Vagina (tissue), 2 donors: Measurements from ENCODE around the gene DDX5. TPM values are rescaled to one million over a fixed set of nuclear protein-coding genes. Genes with fewer than 3 reads are reported as not detected.

ENCODE experiments used
- DNase-seq, 2 donors: peaks; one replicate each; pipeline ENCODE4 v3.0.0-alpha.2; 2017; ENCODE audit errors: extremely low spot score in 2 of 2
- H3K27ac ChIP-seq: fragments of 200-600 bp; sonication (generic); one replicate; pipeline ENCODE4 v1.5.1; 2019
- H3K27me3 ChIP-seq: fragments of 200-600 bp; sonication (generic); one replicate; pipeline ENCODE4 v1.5.1; 2019
- H3K36me3 ChIP-seq, 2 donors: fragments of 200-600 bp; sonication (generic); one replicate each; pipeline ENCODE4 v1.5.1; 2017 to 2019
- H3K4me1 ChIP-seq: fragments of 200-600 bp; sonication (generic); one replicate; pipeline ENCODE4 v1.5.1; 2019
- H3K4me3 ChIP-seq, 2 donors: fragments of 200-600 bp; sonication (generic); 1 replicate in 1 of 2; 2 replicates in 1 of 2; pipeline ENCODE4 v1.5.1; 2016 to 2019
- H3K9me3 ChIP-seq: fragments of 200-600 bp; sonication (generic); one replicate; pipeline ENCODE4 v1.5.1; 2019
- POLR2A ChIP-seq, 2 donors: fragments of 450-650 bp; IDR thresholded peaks; one replicate each; pipeline ENCODE4 v1.6.1; 2017; ENCODE audit warnings: antibody characterized with exemption in 2 of 2, mild to moderate bottlenecking in 2 of 2, moderate library complexity in 2 of 2
- POLR2AphosphoS5 ChIP-seq, 2 donors: sonication (generic); formaldehyde crosslinking; IDR thresholded peaks; one replicate each; pipeline ENCODE4 v1.9.0; 2017; ENCODE audit warnings: antibody characterized with exemption in 2 of 2, mild to moderate bottlenecking in 2 of 2, low read depth in 1 of 2; ENCODE audit not compliant: insufficient read depth in 1 of 2
- intact Hi-C: fragments of 100-400 bp; cut with DNase I; formaldehyde crosslinking; loops from one replicate; pipeline ENCODE4 v1.15.1; 2023
- total RNA-seq: library from RNA; depleted of rRNA; stranded (reverse); fragments of >200 nt; gene quantifications from one replicate; pipeline ENCODE4 v1.2.3, GENCODE V29; 2016
- TF ChIP-seq, protein P1 (sequence below), 3 experiments: fragments of 450-650 bp in 2 of 3; fragments of 200-600 bp in 1 of 3; sonication (generic) in 1 of 3; IDR thresholded peaks; one replicate each; pipeline ENCODE4 v1.5.1; 2017 to 2019; ENCODE audit warnings: antibody characterized with exemption in 3 of 3, mild to moderate bottlenecking in 2 of 3, moderate library complexity in 2 of 3

The DDX5 gene
- total RNA-seq, 1 donor from 2014 or later = 618 TPM

DNA sequence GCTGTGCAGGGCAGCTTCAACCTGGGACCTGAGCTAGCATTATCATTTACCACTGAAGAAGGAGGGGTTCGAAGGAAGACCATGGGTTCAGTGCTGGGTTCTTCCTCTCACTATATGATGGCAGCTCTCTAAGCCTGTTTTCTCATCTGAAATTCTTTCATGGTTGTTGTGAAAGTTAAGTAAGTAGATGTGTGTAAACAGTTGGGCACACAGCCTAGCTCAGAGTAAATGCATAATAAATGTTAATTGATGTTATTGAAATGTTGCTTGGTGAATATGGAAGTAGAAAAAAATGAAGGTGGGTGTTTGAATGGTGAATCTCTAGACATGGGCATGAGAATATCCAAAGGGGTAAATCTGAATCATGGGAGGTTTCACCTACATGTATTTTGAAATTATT lies 9.7 kb upstream of the DDX5 start:
- H3K27me3 ChIP-seq = no peaks in the 10 kb centered on the region
- no peak overlapping the region for H3K4me3 ChIP-seq
- TF ChIP-seq POLR2A (IDR thresholded peaks at IDR 0.05) (no peak), POLR2AphosphoS5 (IDR thresholded peaks at IDR 0.05; ENCODE audit: insufficient read depth in 1 of 2, low read depth in 1 of 2) (no peak)
- TF ChIP-seq, protein P1, sequence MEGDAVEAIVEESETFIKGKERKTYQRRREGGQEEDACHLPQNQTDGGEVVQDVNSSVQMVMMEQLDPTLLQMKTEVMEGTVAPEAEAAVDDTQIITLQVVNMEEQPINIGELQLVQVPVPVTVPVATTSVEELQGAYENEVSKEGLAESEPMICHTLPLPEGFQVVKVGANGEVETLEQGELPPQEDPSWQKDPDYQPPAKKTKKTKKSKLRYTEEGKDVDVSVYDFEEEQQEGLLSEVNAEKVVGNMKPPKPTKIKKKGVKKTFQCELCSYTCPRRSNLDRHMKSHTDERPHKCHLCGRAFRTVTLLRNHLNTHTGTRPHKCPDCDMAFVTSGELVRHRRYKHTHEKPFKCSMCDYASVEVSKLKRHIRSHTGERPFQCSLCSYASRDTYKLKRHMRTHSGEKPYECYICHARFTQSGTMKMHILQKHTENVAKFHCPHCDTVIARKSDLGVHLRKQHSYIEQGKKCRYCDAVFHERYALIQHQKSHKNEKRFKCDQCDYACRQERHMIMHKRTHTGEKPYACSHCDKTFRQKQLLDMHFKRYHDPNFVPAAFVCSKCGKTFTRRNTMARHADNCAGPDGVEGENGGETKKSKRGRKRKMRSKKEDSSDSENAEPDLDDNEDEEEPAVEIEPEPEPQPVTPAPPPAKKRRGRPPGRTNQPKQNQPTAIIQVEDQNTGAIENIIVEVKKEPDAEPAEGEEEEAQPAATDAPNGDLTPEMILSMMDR (IDR thresholded peaks at IDR 0.05) = no peak
- H3K4me1 ChIP-seq = no peaks in the 10 kb centered on the region
- H3K36me3 ChIP-seq = peaks cover 0 to 78% of the 10 kb centered on the region in 2 donors
- DNase-seq = no peak
- intact Hi-C loops = no loop called here
- H3K27ac ChIP-seq = no peak overlapping the region
- no peaks in the 10 kb centered on the region for H3K9me3 ChIP-seq

DNA sequence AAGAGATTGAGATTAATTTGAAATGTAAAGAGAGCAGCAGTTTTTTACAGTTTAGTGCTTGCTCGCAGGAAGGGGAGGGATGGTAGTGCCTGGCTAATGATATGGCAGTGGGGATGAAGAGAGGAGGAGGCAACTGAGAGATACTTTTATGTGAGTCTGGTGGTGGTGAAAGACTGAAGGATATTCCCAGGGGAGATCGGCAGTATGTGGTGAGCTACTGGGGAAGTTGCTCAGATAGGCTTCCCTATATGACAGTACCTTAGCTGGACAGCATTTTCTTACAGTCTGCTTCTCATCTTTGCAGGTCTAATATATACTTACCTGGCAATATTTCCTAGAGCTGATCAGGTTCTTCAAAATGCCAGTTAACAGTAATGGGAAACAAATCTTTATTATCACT lies 9.3 kb upstream of the DDX5 start:
- TF ChIP-seq POLR2A (IDR thresholded peaks at IDR 0.05) = no peak
- TF ChIP-seq POLR2AphosphoS5 (IDR thresholded peaks at IDR 0.05; ENCODE audit: insufficient read depth in 1 of 2, low read depth in 1 of 2) = no peak
- TF ChIP-seq, protein P1 (IDR thresholded peaks at IDR 0.05) = no peak
- H3K27me3 ChIP-seq = no peaks in the 10 kb centered on the region
- intact Hi-C loops = no loop called here
- DNase-seq = no peak
- no peak overlapping the region for H3K27ac ChIP-seq
- no peaks in the 10 kb centered on the region for H3K9me3 ChIP-seq
- H3K4me1 ChIP-seq = no peaks in the 10 kb centered on the region
- H3K4me3 ChIP-seq = no peak overlapping the region
- H3K36me3 ChIP-seq = peaks cover 0 to 77% of the 10 kb centered on the region in 2 donors

DNA sequence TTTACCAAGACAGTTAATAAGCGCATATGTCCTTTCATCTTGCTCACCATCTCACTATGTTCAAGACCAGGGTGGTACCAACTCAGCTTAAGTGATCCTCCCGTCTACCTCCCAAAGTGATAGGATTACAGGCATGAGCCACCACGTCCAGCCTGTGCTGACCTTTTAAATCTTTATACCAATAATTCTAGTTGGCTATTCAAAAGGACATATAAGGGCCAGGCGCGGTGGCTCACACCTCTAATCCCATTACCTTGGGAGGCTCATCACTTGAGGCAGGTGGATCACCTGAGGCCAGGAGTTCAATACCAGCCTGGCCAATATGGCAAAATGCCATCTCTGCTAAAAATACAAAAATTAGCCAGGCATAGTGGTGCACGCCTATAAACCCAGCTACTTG lies 3.1 kb upstream of the DDX5 start:
- Histone ChIP-seq H3K4me1 (peaks cover 34% of the 10 kb centered on the region), H3K9me3 (no peaks in the 10 kb centered on the region), H3K27ac (no peak overlapping the region), H3K4me3 (no peak overlapping the region), H3K27me3 (no peaks in the 10 kb centered on the region), H3K36me3 (peaks cover 0 to 36% of the 10 kb centered on the region in 2 donors)
- no peak for DNase-seq
- TF ChIP-seq, protein P1 (IDR thresholded peaks at IDR 0.05) = no peak
- TF ChIP-seq POLR2AphosphoS5 (IDR thresholded peaks at IDR 0.05; ENCODE audit: insufficient read depth in 1 of 2, low read depth in 1 of 2) (no peak), POLR2A (IDR thresholded peaks at IDR 0.05) (no peak)
- intact Hi-C loops = no loop called here

DNA sequence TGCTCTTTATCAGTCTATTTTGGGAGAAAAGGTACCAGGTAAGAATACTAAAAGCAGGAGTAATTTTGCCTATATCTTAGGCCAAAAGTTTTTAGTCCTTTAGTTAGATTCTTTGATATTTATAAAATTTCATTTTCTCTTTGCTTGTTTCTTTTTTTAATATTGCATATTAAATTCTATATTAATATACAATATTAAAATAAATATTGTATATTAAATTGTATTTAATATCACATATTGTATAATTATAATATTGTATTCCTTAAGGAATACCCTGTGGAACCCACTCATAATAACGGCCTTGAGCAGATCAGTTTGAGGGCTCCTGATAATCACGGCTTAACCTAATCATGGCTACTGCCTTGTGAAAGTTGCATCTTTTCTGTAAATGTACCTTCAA lies 2.6 kb upstream of the DDX5 start:
- Histone ChIP-seq H3K4me3 (no peak overlapping the region), H3K36me3 (peaks cover 0 to 37% of the 10 kb centered on the region in 2 donors), H3K4me1 (peaks cover 39% of the 10 kb centered on the region), H3K27me3 (no peaks in the 10 kb centered on the region), H3K27ac (no peak overlapping the region), H3K9me3 (no peaks in the 10 kb centered on the region)
- TF ChIP-seq POLR2A (IDR thresholded peaks at IDR 0.05) (no peak), POLR2AphosphoS5 (IDR thresholded peaks at IDR 0.05; ENCODE audit: insufficient read depth in 1 of 2, low read depth in 1 of 2) (no peak)
- TF ChIP-seq, protein P1 (IDR thresholded peaks at IDR 0.05) = no peak
- intact Hi-C loops = no loop called here
- DNase-seq = no peak

DNA sequence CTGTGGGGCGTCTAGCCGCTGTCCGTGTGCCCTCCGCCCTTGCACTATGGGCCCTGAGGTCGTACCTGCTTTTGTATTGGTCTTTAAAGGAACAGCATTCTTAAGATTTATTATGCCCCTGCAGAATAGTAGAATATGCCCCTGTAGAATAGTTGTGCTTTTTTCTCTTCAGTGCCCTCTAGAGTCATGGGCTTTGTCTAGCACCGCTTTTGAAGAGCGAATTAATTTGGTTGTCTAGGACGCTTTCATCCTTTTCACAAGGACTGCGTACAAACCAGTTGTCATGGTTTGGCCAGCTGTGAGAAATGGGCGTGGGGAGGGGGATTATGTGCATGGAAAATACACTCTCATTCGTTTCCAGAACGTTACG lies 1.3 kb upstream of the DDX5 start:
- Histone ChIP-seq H3K27ac (peak overlapping the region; percentile 99), H3K4me1 (peaks cover 51% of the 10 kb centered on the region), H3K27me3 (no peaks in the 10 kb centered on the region), H3K36me3 (peaks cover 0 to 40% of the 10 kb centered on the region in 2 donors), H3K9me3 (no peaks in the 10 kb centered on the region), H3K4me3 (peak overlapping the region; percentile 76 to 89)
- intact Hi-C loops = no loop called here
- DNase-seq = no peak
- TF ChIP-seq, protein P1 (IDR thresholded peaks at IDR 0.05) = no peak
- TF ChIP-seq POLR2A (IDR thresholded peaks at IDR 0.05) (no peak), POLR2AphosphoS5 (IDR thresholded peaks at IDR 0.05; ENCODE audit: insufficient read depth in 1 of 2, low read depth in 1 of 2) (no peak)
